HEK293T (cell line): Measurements from ENCODE around the gene METTL14.

Experiments
- CTCF ChIA-PET: fragments of 350-600 bp; formaldehyde crosslinking; extraction: SDS; loops from one replicate; lab custom pipeline; 2021; ENCODE audit warnings: antibody characterized with exemption, inconsistent platforms; lab: Yijun Ruan, JAX
- POLR2A ChIA-PET: fragments of 350-600 bp; formaldehyde crosslinking; extraction: SDS; loops from one replicate; lab custom pipeline; 2020; ENCODE audit warnings: antibody characterized with exemption, inconsistent platforms; lab: Yijun Ruan, JAX
- DNase-seq: peaks from one replicate; pipeline ENCODE4 v3.0.0; 2012; ENCODE audit warnings: mixed read lengths; ENCODE audit errors: extremely low spot score
- ARNT ChIP-seq: fragments of 450-650 bp; IDR thresholded peaks from 2 replicates; pipeline ENCODE4 v1.6.1; 2017; ENCODE audit warnings: mild to moderate bottlenecking
- BHLHE40 ChIP-seq: fragments of 450-650 bp; IDR thresholded peaks from 2 replicates; pipeline ENCODE4 v1.6.1; 2016; ENCODE audit warnings: mild to moderate bottlenecking, moderate library complexity, borderline replicate concordance
- CTBP1 ChIP-seq: fragments of 450-650 bp; IDR thresholded peaks from 2 replicates; pipeline ENCODE4 v1.6.1; 2016; ENCODE audit warnings: borderline replicate concordance
- ELF4 ChIP-seq: fragments of 450-650 bp; IDR thresholded peaks from 2 replicates; pipeline ENCODE4 v1.6.1; 2017; ENCODE audit warnings: antibody characterized with exemption
- FOXA1 ChIP-seq: fragments of 450-650 bp; IDR thresholded peaks from 2 replicates; pipeline ENCODE4 v1.6.1; 2016; ENCODE audit warnings: mild to moderate bottlenecking
- FOXK2 ChIP-seq: fragments of 450-650 bp; IDR thresholded peaks from 2 replicates; pipeline ENCODE4 v1.6.1; 2016; ENCODE audit warnings: mild to moderate bottlenecking
- FOXM1 ChIP-seq: fragments of 450-650 bp; IDR thresholded peaks from 2 replicates; pipeline ENCODE4 v1.6.1; 2017; ENCODE audit warnings: mild to moderate bottlenecking, borderline replicate concordance
- HDGF ChIP-seq: fragments of 450-650 bp; IDR thresholded peaks from 2 replicates; pipeline ENCODE4 v1.6.1; 2017; ENCODE audit warnings: antibody characterized with exemption, borderline replicate concordance
- L3MBTL2 ChIP-seq: fragments of 450-650 bp; conservative IDR thresholded peaks from 2 replicates; pipeline ENCODE4 v1.6.1; 2016; ENCODE audit warnings: mild to moderate bottlenecking
- LEF1 ChIP-seq: fragments of 450-650 bp; IDR thresholded peaks from 2 replicates; pipeline ENCODE4 v1.6.1; 2017; ENCODE audit warnings: mild to moderate bottlenecking, borderline replicate concordance
- NFRKB ChIP-seq: fragments of 450-650 bp; IDR thresholded peaks from 2 replicates; pipeline ENCODE4 v1.6.1; 2016; ENCODE audit warnings: mild to moderate bottlenecking, moderate library complexity
- SP1 ChIP-seq: fragments of 450-650 bp; IDR thresholded peaks from 2 replicates; pipeline ENCODE4 v1.6.1; 2017
- SUZ12 ChIP-seq: fragments of 450-650 bp; IDR thresholded peaks from 2 replicates; pipeline ENCODE4 v1.6.1; 2016; ENCODE audit warnings: mild to moderate bottlenecking
- TARDBP ChIP-seq: fragments of 450-650 bp; IDR thresholded peaks from 2 replicates; pipeline ENCODE4 v1.6.1; 2016
- ZNF384 ChIP-seq: fragments of 450-650 bp; IDR thresholded peaks from 2 replicates; pipeline ENCODE4 v1.6.1; 2016
- TF ChIP-seq, protein P1 (sequence below): fragments of 450-650 bp; IDR thresholded peaks from 2 replicates; pipeline ENCODE4 v1.6.1; 2016

METTL14 gene

DNA sequence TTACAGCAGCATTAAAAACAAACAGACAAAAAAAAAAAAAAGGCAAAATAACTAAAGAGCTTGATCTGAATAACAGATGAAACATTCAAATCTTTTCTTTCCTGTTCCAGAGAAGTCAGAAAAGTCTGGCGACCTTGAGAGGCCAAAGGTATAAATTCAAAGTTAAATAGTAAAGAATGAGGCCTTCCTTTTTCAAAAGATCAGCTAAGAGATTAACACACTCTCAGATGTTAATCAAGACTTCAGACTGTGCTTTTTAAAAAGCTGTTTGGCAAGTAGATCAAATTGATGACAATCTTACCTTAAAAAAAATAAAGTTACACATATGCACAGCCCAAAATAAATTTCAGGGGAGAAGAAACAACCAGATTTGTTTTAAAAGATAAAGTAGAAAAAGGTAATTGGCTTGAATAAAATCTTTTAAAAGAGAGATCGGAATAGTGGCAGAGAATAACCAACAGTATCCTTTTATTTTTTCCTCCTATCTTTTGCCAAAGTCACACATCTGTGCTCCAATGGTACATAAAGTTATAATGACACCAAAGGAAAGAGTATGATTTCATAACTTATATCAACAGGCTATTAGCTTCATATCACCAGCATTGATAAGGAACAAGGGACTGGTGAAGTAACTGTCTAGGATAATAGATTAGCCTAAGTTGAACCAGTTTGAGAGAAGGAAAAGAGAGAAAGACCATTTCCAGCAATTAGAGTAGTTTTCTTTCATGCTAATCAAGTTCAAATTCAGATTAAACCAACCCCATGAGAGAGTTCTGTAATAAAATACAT is 70.4 kb downstream of the METTL14 start:
- DNase-seq: no peak
- TF ChIP-seq NFRKB (no peak), ELF4 (no peak), ARNT (no peak), BHLHE40 (no peak), LEF1 (no peak), L3MBTL2 (no peak), SP1 (no peak), HDGF (no peak), FOXM1 (no peak), TARDBP (no peak)
- TF ChIP-seq, protein P1, sequence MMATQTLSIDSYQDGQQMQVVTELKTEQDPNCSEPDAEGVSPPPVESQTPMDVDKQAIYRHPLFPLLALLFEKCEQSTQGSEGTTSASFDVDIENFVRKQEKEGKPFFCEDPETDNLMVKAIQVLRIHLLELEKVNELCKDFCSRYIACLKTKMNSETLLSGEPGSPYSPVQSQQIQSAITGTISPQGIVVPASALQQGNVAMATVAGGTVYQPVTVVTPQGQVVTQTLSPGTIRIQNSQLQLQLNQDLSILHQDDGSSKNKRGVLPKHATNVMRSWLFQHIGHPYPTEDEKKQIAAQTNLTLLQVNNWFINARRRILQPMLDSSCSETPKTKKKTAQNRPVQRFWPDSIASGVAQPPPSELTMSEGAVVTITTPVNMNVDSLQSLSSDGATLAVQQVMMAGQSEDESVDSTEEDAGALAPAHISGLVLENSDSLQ: no peak
- POLR2A ChIA-PET: no interaction called here
- CTCF ChIA-PET: interaction anchor here (1.3 kb wide), 1 partner anchor 16 kb away, joined by 3 read pairs; no protein-coding TSS in a partner anchor

DNA sequence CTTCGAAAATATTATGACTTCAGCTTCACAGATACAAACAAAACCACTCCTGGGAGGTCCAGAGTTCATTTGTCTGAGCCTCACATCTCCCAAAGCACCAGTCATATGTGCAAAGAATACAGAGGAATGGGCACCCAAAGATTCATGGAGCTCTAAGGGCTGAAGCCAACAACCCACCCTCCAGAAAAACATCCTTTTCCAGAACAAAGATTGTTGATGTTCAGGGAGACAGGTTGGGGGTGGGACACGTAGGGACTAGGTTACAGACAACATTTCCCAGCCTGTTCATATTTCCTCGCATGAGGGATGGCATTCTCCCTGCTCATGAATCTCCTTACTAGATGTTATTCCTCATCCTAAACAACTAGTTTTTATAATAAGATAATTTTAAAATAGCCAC is 71.2 kb downstream of the METTL14 start:
- no peak for TF ChIP-seq NFRKB
- no peak for TF ChIP-seq ELF4
- no peak for TF ChIP-seq FOXM1
- TF ChIP-seq ZNF384: no peak
- no peak for DNase-seq
- POLR2A ChIA-PET: no interaction called here
- CTCF ChIA-PET: interaction anchor here (1.3 kb wide), 1 partner anchor 16 kb away, joined by 3 read pairs; no protein-coding TSS in a partner anchor

DNA sequence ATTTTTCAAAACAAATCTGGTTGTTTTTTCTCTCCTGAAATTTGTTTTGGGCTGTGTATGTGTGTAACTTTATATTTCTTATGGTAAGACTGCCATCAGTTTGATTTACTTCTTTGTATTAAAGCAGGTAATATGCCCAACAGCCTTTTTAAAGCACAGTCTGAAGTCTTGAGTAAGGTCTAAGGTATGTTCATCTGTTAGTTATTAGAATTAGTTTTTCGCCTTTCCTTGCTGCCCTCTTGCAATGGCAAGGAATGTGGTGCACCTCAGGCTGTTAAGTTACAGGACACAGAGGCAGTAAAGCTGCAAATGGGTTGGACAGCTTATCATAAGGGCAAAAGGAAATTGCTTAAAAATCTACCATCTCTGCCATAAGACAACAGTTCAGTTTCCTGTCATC is 71.8 kb downstream of the METTL14 start:
- ChIA-PET POLR2A (no interaction called here), CTCF (interaction anchor here (1.3 kb wide), 1 partner anchor 15 kb away, joined by 3 read pairs; no protein-coding TSS in a partner anchor)
- DNase-seq: no peak
- TF ChIP-seq HDGF: no peak
- no peak for TF ChIP-seq FOXA1

DNA sequence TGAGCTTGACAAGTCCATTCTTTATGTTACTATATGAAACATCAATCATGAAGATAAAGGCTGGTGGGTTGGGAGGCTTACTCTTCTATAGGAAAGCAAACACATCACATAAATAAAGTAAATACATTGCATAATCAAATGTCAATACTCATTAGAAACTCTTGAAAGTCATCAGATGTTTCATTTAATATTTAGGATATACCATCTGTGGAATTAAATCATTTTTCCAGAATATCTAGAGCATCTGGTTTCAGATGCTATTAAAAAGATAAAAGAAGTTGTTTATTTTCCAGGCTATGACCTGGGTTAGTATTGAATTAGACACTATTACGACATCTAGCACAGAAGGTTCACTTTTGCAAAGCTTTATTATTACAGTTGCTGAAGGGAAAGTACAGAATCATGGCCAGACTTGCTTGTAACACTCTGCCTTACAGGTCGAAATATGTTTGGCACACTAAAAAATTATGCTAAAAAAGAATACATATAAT is 72.6 kb downstream of the METTL14 start:
- no peak for TF ChIP-seq BHLHE40
- TF ChIP-seq FOXK2: no peak
- TF ChIP-seq CTBP1: no peak
- POLR2A ChIA-PET: no interaction called here
- no peak for DNase-seq
- CTCF ChIA-PET: no interaction called here

DNA sequence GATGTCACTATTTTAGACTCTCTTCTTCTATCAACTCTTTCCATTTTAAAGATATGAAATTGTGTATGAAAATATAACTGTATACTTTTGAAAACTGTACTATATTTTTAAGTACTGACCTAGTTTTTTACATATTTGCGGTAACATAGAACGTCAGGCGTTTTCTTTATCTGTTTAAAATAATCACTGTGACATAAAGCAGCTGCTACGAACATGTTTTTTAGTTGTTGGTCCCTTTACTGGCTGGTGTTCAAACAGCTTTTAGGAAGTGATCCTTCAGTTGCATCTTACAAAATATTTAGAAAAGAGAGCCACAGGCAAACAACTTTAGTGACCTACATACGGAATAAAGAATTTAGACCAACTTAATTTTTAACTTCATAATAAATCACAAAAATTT is 73.1 kb downstream of the METTL14 start:
- POLR2A ChIA-PET: no interaction called here
- no peak for DNase-seq
- CTCF ChIA-PET: no interaction called here
- TF ChIP-seq, protein P1: no peak
- TF ChIP-seq FOXK2 (no peak), HDGF (no peak), FOXA1 (no peak), BHLHE40 (no peak), LEF1 (no peak), ARNT (no peak), CTBP1 (no peak), ELF4 (no peak), SUZ12 (no peak), SP1 (no peak), FOXM1 (no peak), NFRKB (no peak)

DNA sequence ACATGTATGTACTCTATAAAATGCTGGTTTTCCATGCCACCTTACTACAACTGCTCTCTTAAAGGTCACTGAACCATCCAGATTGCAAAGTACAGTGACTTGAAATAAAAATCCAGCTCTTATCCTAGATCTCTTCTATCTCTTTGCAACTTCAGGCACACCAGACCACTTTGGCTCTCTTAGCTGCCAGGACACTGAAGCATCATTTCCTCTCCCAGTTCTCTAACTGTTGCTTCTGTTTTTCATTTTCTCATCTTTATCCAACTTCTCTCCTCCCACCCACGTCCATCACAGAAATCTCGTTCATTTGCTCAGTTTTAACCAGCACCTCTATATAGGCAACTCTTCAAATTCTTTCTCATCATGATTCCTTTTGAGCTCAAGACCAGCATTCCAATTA is 74.3 kb downstream of the METTL14 start:
- ChIA-PET POLR2A (no interaction called here), CTCF (no interaction called here)
- DNase-seq: no peak

DNA sequence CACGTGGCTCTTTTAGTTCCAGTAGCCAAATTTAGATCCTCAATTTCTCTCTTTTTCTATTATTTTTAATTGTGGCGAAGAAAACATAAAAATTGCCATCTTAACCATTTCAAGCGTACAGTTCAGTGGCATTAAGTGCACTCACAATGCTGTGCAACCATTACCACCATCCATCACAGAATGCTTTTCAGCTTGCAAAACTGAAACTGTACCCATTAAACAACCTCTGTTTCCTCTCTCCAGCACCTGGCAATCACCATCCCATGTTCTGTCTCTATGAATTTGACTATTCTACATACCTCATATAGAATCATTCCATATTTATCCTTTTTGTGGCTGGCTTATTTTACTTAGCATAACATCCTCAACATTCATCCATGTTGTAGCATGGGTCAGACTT is 74.9 kb downstream of the METTL14 start:
- TF ChIP-seq CTBP1: no peak
- POLR2A ChIA-PET: no interaction called here
- DNase-seq: no peak
- CTCF ChIA-PET: no interaction called here

More for the DNA sequence above, 74.3 kb downstream of the METTL14 start:
- no peak for TF ChIP-seq CTBP1
- no peak for TF ChIP-seq TARDBP
- no peak for TF ChIP-seq LEF1
- TF ChIP-seq, protein P1: no peak
- no peak for TF ChIP-seq FOXK2
- no peak for TF ChIP-seq SP1
